IMR-90 (cell line): ENCODE data around the gene TEX22. TPM values are rescaled to one million over a fixed set of nuclear protein-coding genes. Genes with fewer than 3 reads are reported as not detected.

ENCODE experiments used
- ATAC-seq: fragments of 200-7000 bp; cut with Tn5 transposase; 2 replicates; pipeline ENCODE4 v1.9.1; 2020; ENCODE audit warnings: low read depth, mild to moderate bottlenecking, moderate library complexity
- BruUV-seq: library from RNA; stranded (reverse); fragments of 400-500 nt; replicated peaks from 2 replicates; lab custom pipeline; 2021; lab: Mats Ljungman, UMichigan
- CTCF ChIA-PET: fragments of 300-600 bp; formaldehyde crosslinking; extraction: SDS; loops from one replicate; lab custom pipeline; 2021; ENCODE audit warnings: antibody characterized with exemption; lab: Yijun Ruan, JAX
- POLR2A ChIA-PET: fragments of 300-600 bp; sonication (Branson Sonifier 250); formaldehyde crosslinking; loops from one replicate; lab custom pipeline; 2022; ENCODE audit warnings: antibody characterized with exemption; ENCODE audit not compliant: unreplicated experiment; lab: Charles Lee
- DNase-seq: peaks from one replicate; pipeline ENCODE4 v3.0.0; 2013
- H2AFZ ChIP-seq: replicated peaks from 2 replicates; pipeline ENCODE3; 2013; ENCODE audit warnings: low read length, mild to moderate bottlenecking; ENCODE audit not compliant: poor library complexity
- H2AK5ac ChIP-seq: 2 replicates; pipeline ENCODE4 v1.6.1; 2013; ENCODE audit warnings: low read depth, low read length, inconsistent platforms
- H2AK9ac ChIP-seq: replicated peaks from 2 replicates; pipeline ENCODE3; 2013; ENCODE audit warnings: mild to moderate bottlenecking, low read depth, low read length, moderate library complexity; ENCODE audit not compliant: poor library complexity
- H2BK120ac ChIP-seq: 2 replicates; pipeline ENCODE4 v1.6.1; 2013; ENCODE audit warnings: low read depth, low read length, inconsistent platforms
- H2BK15ac ChIP-seq: 3 replicates; pipeline ENCODE4 v1.6.1; 2013; ENCODE audit warnings: low read depth, low read length, inconsistent platforms
- H2BK20ac ChIP-seq: 2 replicates; pipeline ENCODE4 v1.6.1; 2013; ENCODE audit warnings: low read depth, mild to moderate bottlenecking, inconsistent platforms, low read length, moderate library complexity
- H2BK5ac ChIP-seq: 2 replicates; pipeline ENCODE4 v1.6.1; 2013; ENCODE audit warnings: mild to moderate bottlenecking, low read depth, low read length, inconsistent platforms; ENCODE audit not compliant: poor library complexity, severe bottlenecking
- H3K14ac ChIP-seq: replicated peaks from 2 replicates; pipeline ENCODE4 v1.6.1; 2013; ENCODE audit warnings: low read depth, low read length, inconsistent platforms
- H3K18ac ChIP-seq: 2 replicates; pipeline ENCODE4 v1.6.1; 2013; ENCODE audit warnings: low read depth, low read length, control low read depth
- H3K23ac ChIP-seq: 2 replicates; pipeline ENCODE4 v1.6.1; 2013; ENCODE audit warnings: low read depth, low read length, inconsistent platforms
- H3K27ac ChIP-seq: 2 replicates; pipeline ENCODE4 v1.5.1; 2013; ENCODE audit warnings: mild to moderate bottlenecking, control low read depth, low read length; ENCODE audit not compliant: insufficient read depth
- H3K27me3 ChIP-seq: 2 replicates; pipeline ENCODE4 v1.6.1; 2013; ENCODE audit warnings: low read length; ENCODE audit not compliant: control insufficient read depth, insufficient read depth
- H3K36me3 ChIP-seq: 2 replicates; pipeline ENCODE4 v1.6.1; 2013; ENCODE audit warnings: low read length, mixed read lengths; ENCODE audit not compliant: control insufficient read depth, insufficient read depth
- H3K4ac ChIP-seq: 2 replicates; pipeline ENCODE4 v1.6.1; 2013; ENCODE audit warnings: low read depth, low read length, inconsistent platforms
- H3K4me1 ChIP-seq: 2 replicates; pipeline ENCODE4 v1.6.1; 2013; ENCODE audit warnings: low read length, mixed read lengths; ENCODE audit not compliant: control insufficient read depth, insufficient read depth
- H3K4me2 ChIP-seq: 2 replicates; pipeline ENCODE4 v1.6.1; 2013; ENCODE audit warnings: low read depth, mild to moderate bottlenecking, control low read depth, low read length, moderate library complexity
- H3K4me3 ChIP-seq: 2 replicates; pipeline ENCODE4 v1.5.1; 2013; ENCODE audit warnings: low read depth, mild to moderate bottlenecking, control low read depth, low read length, moderate library complexity; ENCODE audit not compliant: insufficient read depth
- H3K56ac ChIP-seq: 2 replicates; pipeline ENCODE4 v1.6.1; 2013; ENCODE audit warnings: low read length, inconsistent platforms; ENCODE audit not compliant: insufficient read depth; ENCODE audit errors: extremely low read depth
- H3K79me1 ChIP-seq, 2 experiments: 2 replicates each; pipeline ENCODE4 v1.6.1; 2013; ENCODE audit warnings: low read length in 2 of 2, inconsistent platforms in 1 of 2, low read depth in 1 of 2
- H3K9ac ChIP-seq: 2 replicates; pipeline ENCODE4 v1.6.1; 2013; ENCODE audit warnings: low read depth, low read length, control low read depth
- H3K9me1 ChIP-seq: 2 replicates; pipeline ENCODE4 v1.6.1; 2013; ENCODE audit warnings: low read length, inconsistent platforms; ENCODE audit not compliant: insufficient read depth
- H3K9me3 ChIP-seq: 2 replicates; pipeline ENCODE4 v1.6.1; 2013; ENCODE audit warnings: low read length; ENCODE audit not compliant: control insufficient read depth, insufficient read depth
- H4K20me1 ChIP-seq: 2 replicates; pipeline ENCODE4 v1.6.1; 2013; ENCODE audit warnings: low read length, inconsistent platforms; ENCODE audit not compliant: insufficient read depth
- H4K5ac ChIP-seq: 2 replicates; pipeline ENCODE4 v1.6.1; 2013; ENCODE audit warnings: mild to moderate bottlenecking, low read depth, low read length, control low read depth
- H4K8ac ChIP-seq, 2 experiments: 2 replicates each; pipeline ENCODE4 v1.6.1; 2013; ENCODE audit warnings: low read depth in 2 of 2, low read length in 2 of 2, control low read depth in 1 of 2, inconsistent platforms in 1 of 2
- H4K91ac ChIP-seq: 2 replicates; pipeline ENCODE4 v1.6.1; 2013; ENCODE audit warnings: low read depth, low read length, inconsistent platforms; ENCODE audit not compliant: insufficient read depth
- SMC3 ChIP-seq: fragments of 150-350 bp; IDR thresholded peaks from 2 replicates; pipeline ENCODE4 v1.6.1; 2016; ENCODE audit warnings: low read depth, mild to moderate bottlenecking, antibody characterized with exemption, low read length, moderate library complexity
- WGBS, 2 experiments: methylation state at CpG; one replicate each; pipeline versions ENCODE4 v1.1.5 to v1.1.7; 2013; ENCODE audit warnings: missing lambda C conversion rate in 2 of 2; ENCODE audit not compliant: insufficient read length in 1 of 2; ENCODE audit errors: extremely low coverage in 2 of 2; 5-methylcytosine and 5-hydroxymethylcytosine counted together
- dilution Hi-C: fragments of 300-500 bp; cut with HindIII; formaldehyde crosslinking; loops from one replicate; pipeline ENCODE4 v1.14.3; 2018; ENCODE audit warnings: low sequenced_read_pairs; ENCODE audit not compliant: unreplicated experiment
- in situ Hi-C: fragments of 300-500 bp; cut with MboI; formaldehyde crosslinking; loops from 3 replicates; pipeline ENCODE4 v1.14.3; 2019; ENCODE audit warnings: low sequenced_read_pairs, inconsistent platforms, mixed read lengths
- intact Hi-C: fragments of 100-400 bp; cut with micrococcal nuclease; formaldehyde crosslinking; loops from 2 replicates; pipeline ENCODE4 v1.10.0; 2022
- polyA plus RNA-seq, 3 experiments: library from polyadenylated mRNA; depleted of rRNA; stranded (reverse); fragments of >200 nt; gene quantifications; 2 replicates each; pipeline ENCODE4 v1.2.3, GENCODE V29; 2012; ENCODE audit warnings: low replicate concordance in 1 of 3
- total RNA-seq: library from RNA; depleted of rRNA; stranded (reverse); fragments of >200 nt; gene quantifications from 2 replicates; pipeline ENCODE4 v1.2.3, GENCODE V29; 2012
- TF ChIP-seq, protein P1 (sequence below): conservative IDR thresholded peaks from 2 replicates; pipeline ENCODE4 v1.5.1; 2012; ENCODE audit warnings: mild to moderate bottlenecking, low read depth, low read length, improper control_type of control experiment

The TEX22 gene
- total and polyA plus RNA-seq, 2 of the 4 experiments (the other 2 are of a cell fraction), result 0.10 to 0.18 TPM

DNA sequence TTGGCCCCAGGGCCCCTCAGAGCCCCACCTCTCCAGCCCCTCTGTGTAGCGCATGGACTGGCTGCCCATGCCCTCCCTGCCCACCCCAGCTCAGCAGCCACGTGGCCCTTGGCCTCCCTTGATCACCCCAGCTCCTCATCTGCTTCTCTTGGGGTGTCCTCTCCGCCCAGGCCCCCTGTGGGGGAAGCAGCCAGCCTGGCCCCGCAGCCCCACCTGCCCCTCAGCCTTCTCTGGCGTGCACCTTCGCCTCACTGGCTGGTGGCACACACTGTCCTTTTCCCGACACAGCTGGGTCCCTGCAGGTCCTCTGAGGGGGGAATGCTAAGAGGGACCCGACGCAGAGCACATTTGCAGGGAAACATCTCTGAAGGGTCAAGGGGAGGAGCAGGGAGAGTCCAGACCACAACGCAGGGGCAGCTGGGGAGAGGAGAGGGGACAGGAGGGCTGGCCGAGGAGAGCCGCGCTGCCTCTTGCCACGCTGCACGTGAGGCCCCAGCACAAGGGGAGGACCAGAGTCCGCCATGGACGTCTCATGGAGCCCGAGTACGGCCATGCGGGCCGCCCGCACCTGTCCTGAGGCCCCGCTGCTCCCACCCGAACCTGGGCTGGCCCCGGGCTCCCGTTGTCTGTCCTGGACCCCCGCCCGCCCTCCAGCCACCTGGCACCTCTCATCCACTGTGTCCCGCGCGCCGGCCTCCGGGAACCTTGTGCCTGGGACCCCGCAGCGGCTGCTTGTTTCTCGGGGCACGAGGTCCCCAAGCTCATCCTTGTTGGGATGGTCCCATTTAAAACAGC is 47.7 kb upstream of the TEX22 start:
- Histone ChIP-seq H3K14ac (no peak overlapping the region), H4K91ac (no peak overlapping the region), H2BK5ac (no peak overlapping the region), H3K9me1 (no peaks in the 10 kb centered on the region; the same call in 1 of the 2 replicates), H3K56ac (no peak overlapping the region), H3K9me3 (no peaks in the 10 kb centered on the region), H3K27ac (no peak overlapping the region), H2BK20ac (no peak overlapping the region), H3K9ac (no peak overlapping the region), H2AFZ (no peak overlapping the region), H3K27me3 (no peaks in the 10 kb centered on the region), H3K79me1 (peaks cover 5 to 21% of the 10 kb centered on the region in 2 experiments), H4K20me1 (peaks cover 13% of the 10 kb centered on the region), H4K5ac (no peak overlapping the region), H2AK9ac (no peak overlapping the region), H4K8ac (no peak overlapping the region), H2AK5ac (no peak overlapping the region), H3K18ac (no peak overlapping the region), H2BK15ac (no peak overlapping the region), H3K23ac (no peak overlapping the region), H3K4me2 (no peak overlapping the region), H3K4me1 (peaks cover 3% of the 10 kb centered on the region; the same call in 1 of the 2 replicates), H3K4ac (no peak overlapping the region), H3K36me3 (peaks cover 3% of the 10 kb centered on the region), H2BK120ac (no peak overlapping the region), H3K4me3 (no peak overlapping the region)
- ChIA-PET POLR2A (no interaction called here), CTCF (no interaction called here)
- intact Hi-C loops, result loop anchor here (5.0 kb wide), 1 partner anchor 68 kb away; no protein-coding TSS in a partner anchor
- no TSS peak for BruUV-seq
- TF ChIP-seq, protein P1, sequence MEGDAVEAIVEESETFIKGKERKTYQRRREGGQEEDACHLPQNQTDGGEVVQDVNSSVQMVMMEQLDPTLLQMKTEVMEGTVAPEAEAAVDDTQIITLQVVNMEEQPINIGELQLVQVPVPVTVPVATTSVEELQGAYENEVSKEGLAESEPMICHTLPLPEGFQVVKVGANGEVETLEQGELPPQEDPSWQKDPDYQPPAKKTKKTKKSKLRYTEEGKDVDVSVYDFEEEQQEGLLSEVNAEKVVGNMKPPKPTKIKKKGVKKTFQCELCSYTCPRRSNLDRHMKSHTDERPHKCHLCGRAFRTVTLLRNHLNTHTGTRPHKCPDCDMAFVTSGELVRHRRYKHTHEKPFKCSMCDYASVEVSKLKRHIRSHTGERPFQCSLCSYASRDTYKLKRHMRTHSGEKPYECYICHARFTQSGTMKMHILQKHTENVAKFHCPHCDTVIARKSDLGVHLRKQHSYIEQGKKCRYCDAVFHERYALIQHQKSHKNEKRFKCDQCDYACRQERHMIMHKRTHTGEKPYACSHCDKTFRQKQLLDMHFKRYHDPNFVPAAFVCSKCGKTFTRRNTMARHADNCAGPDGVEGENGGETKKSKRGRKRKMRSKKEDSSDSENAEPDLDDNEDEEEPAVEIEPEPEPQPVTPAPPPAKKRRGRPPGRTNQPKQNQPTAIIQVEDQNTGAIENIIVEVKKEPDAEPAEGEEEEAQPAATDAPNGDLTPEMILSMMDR, result no peak
- no peak for TF ChIP-seq SMC3
- dilution Hi-C loops, result no loop called here
- DNase-seq, result no peak
- no peak for ATAC-seq
- 91% methylated on average over 9 of the region's 37 CpGs; no CpG with 5 or more reads in 1 of the 2 experiments for WGBS, 2 experiments
- in situ Hi-C loops, result loop anchor here (10.0 kb wide), 1 partner anchor 256 kb away; no protein-coding TSS in a partner anchor
